Breast epithelium (tissue), 4 donors: ENCODE data around the gene NDUFC2. TPM values are rescaled to one million over a fixed set of nuclear protein-coding genes. Genes with fewer than 3 reads are reported as not detected.

Source experiments
- DNase-seq, 2 donors: peaks; one replicate each; pipeline ENCODE4 v3.0.0-alpha.2; 2019; ENCODE audit warnings: low spot score in 2 of 2
- H3K27ac ChIP-seq, 2 donors: fragments of 200-600 bp; sonication (generic) in 1 of 2; one replicate each; pipeline ENCODE4 v1.5.1; 2016 to 2019; ENCODE audit warnings: mild to moderate bottlenecking in 1 of 2
- H3K27me3 ChIP-seq, 2 donors: fragments of 200-600 bp; sonication (generic) in 1 of 2; one replicate each; pipeline versions ENCODE4 v1.5.1 to v1.6.0; 2017 to 2019; ENCODE audit warnings: control low read depth in 1 of 2, mild to moderate bottlenecking in 1 of 2
- H3K36me3 ChIP-seq: fragments of 200-600 bp; one replicate; pipeline ENCODE4 v1.5.1; 2019
- H3K4me1 ChIP-seq, 2 donors: fragments of 200-600 bp; sonication (generic); one replicate each; pipeline ENCODE4 v1.5.1; 2016 to 2019; ENCODE audit warnings: control low read depth in 1 of 2
- H3K4me3 ChIP-seq, 3 donors: fragments of 200-600 bp; sonication (generic); 1 replicate in 2 of 3; 2 replicates in 1 of 3; pipeline ENCODE4 v1.5.1; 2016 to 2019; ENCODE audit warnings: mild to moderate bottlenecking in 3 of 3, moderate library complexity in 2 of 3
- H3K9me3 ChIP-seq, 2 donors: fragments of 200-600 bp; sonication (generic) in 1 of 2; one replicate each; pipeline ENCODE4 v1.5.1; 2016 to 2019; ENCODE audit warnings: control low read depth in 1 of 2
- POLR2A ChIP-seq: fragments of 450-650 bp; IDR thresholded peaks from one replicate; pipeline ENCODE4 v1.6.1; 2016; ENCODE audit warnings: antibody characterized with exemption, mild to moderate bottlenecking, moderate library complexity
- POLR2AphosphoS5 ChIP-seq, 3 donors: sonication (generic); formaldehyde crosslinking; IDR thresholded peaks; one replicate each; pipeline ENCODE4 v1.6.1; 2017; ENCODE audit warnings: antibody characterized with exemption in 3 of 3
- intact Hi-C: fragments of 100-400 bp; cut with DNase I; formaldehyde crosslinking; loops from one replicate; pipeline ENCODE4 v1.15.1; 2023; ENCODE audit warnings: low total_unique reads
- total RNA-seq, 3 donors: library from RNA; depleted of rRNA; stranded (reverse); fragments of >200 nt; gene quantifications; one replicate each; pipeline ENCODE4 v1.1.0, GENCODE V29; 2016
- TF ChIP-seq, protein P1 (sequence below), 3 donors: fragments of 450-650 bp; IDR thresholded peaks; one replicate each; pipeline ENCODE4 v1.5.1; 2016 to 2017; ENCODE audit warnings: antibody characterized with exemption in 3 of 3, mild to moderate bottlenecking in 3 of 3, moderate library complexity in 3 of 3

Gene NDUFC2
- total RNA-seq, 3 donors from 2014 or later: 101 to 105 (median 103) TPM

DNA sequence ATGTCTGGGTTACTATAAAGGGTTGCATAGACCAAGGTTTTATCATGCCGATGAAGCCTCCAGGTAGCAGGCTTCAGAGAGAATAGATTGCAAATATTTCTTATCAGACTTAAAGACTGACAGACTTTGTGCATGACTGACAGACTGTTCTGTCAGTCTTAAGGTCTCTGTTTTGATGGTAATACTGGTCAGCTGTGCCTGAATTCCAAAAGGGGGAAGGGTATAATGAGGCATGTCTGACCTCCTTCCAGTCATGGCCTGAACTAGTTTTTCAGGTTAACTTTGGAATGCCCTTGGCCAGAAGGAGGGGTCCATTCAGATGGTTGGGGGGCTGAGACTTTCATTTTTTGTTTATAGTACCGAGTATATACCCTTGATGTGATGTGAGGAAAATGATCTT, 51.9 kb downstream of the NDUFC2 start:
- H3K27ac ChIP-seq: no peak overlapping the region
- no peaks in the 10 kb centered on the region for H3K36me3 ChIP-seq
- H3K4me3 ChIP-seq: no peak overlapping the region
- intact Hi-C loops: no loop called here
- DNase-seq: no peak
- H3K27me3 ChIP-seq: no peaks in the 10 kb centered on the region
- H3K4me1 ChIP-seq: peaks cover 0 to 7% of the 10 kb centered on the region in 2 donors
- TF ChIP-seq POLR2AphosphoS5 (IDR thresholded peaks at IDR 0.05) (no peak), POLR2A (no peak)
- TF ChIP-seq, protein P1, sequence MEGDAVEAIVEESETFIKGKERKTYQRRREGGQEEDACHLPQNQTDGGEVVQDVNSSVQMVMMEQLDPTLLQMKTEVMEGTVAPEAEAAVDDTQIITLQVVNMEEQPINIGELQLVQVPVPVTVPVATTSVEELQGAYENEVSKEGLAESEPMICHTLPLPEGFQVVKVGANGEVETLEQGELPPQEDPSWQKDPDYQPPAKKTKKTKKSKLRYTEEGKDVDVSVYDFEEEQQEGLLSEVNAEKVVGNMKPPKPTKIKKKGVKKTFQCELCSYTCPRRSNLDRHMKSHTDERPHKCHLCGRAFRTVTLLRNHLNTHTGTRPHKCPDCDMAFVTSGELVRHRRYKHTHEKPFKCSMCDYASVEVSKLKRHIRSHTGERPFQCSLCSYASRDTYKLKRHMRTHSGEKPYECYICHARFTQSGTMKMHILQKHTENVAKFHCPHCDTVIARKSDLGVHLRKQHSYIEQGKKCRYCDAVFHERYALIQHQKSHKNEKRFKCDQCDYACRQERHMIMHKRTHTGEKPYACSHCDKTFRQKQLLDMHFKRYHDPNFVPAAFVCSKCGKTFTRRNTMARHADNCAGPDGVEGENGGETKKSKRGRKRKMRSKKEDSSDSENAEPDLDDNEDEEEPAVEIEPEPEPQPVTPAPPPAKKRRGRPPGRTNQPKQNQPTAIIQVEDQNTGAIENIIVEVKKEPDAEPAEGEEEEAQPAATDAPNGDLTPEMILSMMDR (IDR thresholded peaks at IDR 0.05): no peak
- H3K9me3 ChIP-seq: no peaks in the 10 kb centered on the region

- H3K27ac ChIP-seq: no peak overlapping the region
- TF ChIP-seq, protein P1 (IDR thresholded peaks at IDR 0.05): no peak
- TF ChIP-seq POLR2A (no peak), POLR2AphosphoS5 (IDR thresholded peaks at IDR 0.05) (no peak)
Observed at GRCh38 chr11:78025378-78025777, 54.3 kb downstream of the NDUFC2 start.

GRCh38 chr11:78023426-78023825, 56.2 kb downstream of the NDUFC2 start:
- TF ChIP-seq, protein P1 (IDR thresholded peaks at IDR 0.05): no peak
- TF ChIP-seq POLR2A: no peak
- no peak for TF ChIP-seq POLR2AphosphoS5 (IDR thresholded peaks at IDR 0.05)
- peak overlapping the region; percentile 89 to 94 for H3K27ac ChIP-seq
- peak overlapping the region; percentile 47 to 84 (median 62) for H3K4me3 ChIP-seq

More at GRCh38 chr11:78025378-78025777, 54.3 kb downstream of the NDUFC2 start:
- Histone ChIP-seq H3K4me1 (no peaks in the 10 kb centered on the region), H3K9me3 (no peaks in the 10 kb centered on the region), H3K4me3 (no peak overlapping the region), H3K36me3 (no peaks in the 10 kb centered on the region), H3K27me3 (no peaks in the 10 kb centered on the region)
- DNase-seq: no peak
- intact Hi-C loops: no loop called here

GRCh38 chr11:78022397-78023396, 57.0 kb downstream of the NDUFC2 start, which contains the start of gene KCTD14:
Gene KCTD14 (minus strand): TSS chr11:78023276. CDS start chr11:78023249, 27 bp downstream.
- Histone ChIP-seq H3K27me3 (no peaks in the 10 kb centered on the region), H3K36me3 (no peaks in the 10 kb centered on the region), H3K4me1 (no peaks in the 10 kb centered on the region), H3K4me3 (peak within 1 kb of the TSS; percentile 47 to 84 (median 62)), H3K9me3 (no peaks in the 10 kb centered on the region), H3K27ac (peak within 1 kb of the TSS; percentile 89 to 94)
- intact Hi-C loops: no loop called here
- DNase-seq: peak; percentile 59 to 70
- TF ChIP-seq, protein P1 (IDR thresholded peaks at IDR 0.05): no peak
- TF ChIP-seq POLR2A: no peak
- TF ChIP-seq POLR2AphosphoS5 (IDR thresholded peaks at IDR 0.05): peak in 1 of 3 donors; percentile 79

More at GRCh38 chr11:78023426-78023825, 56.2 kb downstream of the NDUFC2 start:
- Histone ChIP-seq H3K4me1 (no peaks in the 10 kb centered on the region), H3K27me3 (no peaks in the 10 kb centered on the region), H3K9me3 (no peaks in the 10 kb centered on the region), H3K36me3 (no peaks in the 10 kb centered on the region)
- intact Hi-C loops: no loop called here
- DNase-seq: no peak

DNA sequence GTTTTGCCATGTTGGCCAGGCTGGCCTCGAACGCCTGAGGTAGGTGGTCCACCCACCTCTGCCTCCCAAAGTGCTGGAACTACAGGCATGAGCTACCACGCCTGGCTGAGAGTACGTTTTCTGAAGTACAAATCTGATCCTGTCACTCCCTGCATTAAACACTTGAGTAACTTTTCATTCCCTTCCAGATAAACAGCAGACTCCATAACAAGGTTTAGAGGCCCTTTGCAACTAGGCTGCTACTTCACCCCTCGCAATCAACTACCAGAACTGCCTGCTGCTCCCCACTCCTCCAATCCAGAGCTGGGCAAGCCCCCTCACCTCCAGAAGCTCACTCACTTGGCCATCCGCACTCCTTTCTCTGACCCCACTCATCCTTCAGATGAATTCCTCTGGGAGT, 58.1 kb downstream of the NDUFC2 start:
- Histone ChIP-seq H3K9me3 (no peaks in the 10 kb centered on the region), H3K27ac (peak overlapping the region; percentile 89 to 94), H3K4me3 (peak overlapping the region in 2 of 3 donors; percentile 62 to 84), H3K27me3 (no peaks in the 10 kb centered on the region), H3K4me1 (no peaks in the 10 kb centered on the region), H3K36me3 (no peaks in the 10 kb centered on the region)
- no peak for TF ChIP-seq POLR2A
- no peak for TF ChIP-seq POLR2AphosphoS5 (IDR thresholded peaks at IDR 0.05)
- TF ChIP-seq, protein P1 (IDR thresholded peaks at IDR 0.05): no peak
- no peak for DNase-seq
- intact Hi-C loops: no loop called here
